Endothelial cell of umbilical vein (primary cell): ENCODE data around the gene TYK2. TPM values are rescaled to one million over a fixed set of nuclear protein-coding genes. Genes with fewer than 3 reads are reported as not detected.

Experiments
- BruUV-seq: library from RNA; stranded (reverse); fragments of 400-500 nt; replicated peaks from 2 replicates; lab custom pipeline; 2021; lab: Mats Ljungman, UMichigan
- CTCF ChIA-PET: fragments of 300-600, 350-600 bp; sonication (Branson Sonifier 250); formaldehyde crosslinking; loops from one replicate; lab custom pipeline; 2021; ENCODE audit warnings: antibody characterized with exemption, inconsistent platforms; lab: Charles Lee
- POLR2A ChIA-PET: fragments of 300-600, 350-600 bp; sonication (Branson Sonifier 250); formaldehyde crosslinking; loops from one replicate; lab custom pipeline; 2021; ENCODE audit warnings: antibody characterized with exemption, inconsistent platforms; lab: Charles Lee
- DNase-seq: peaks from one replicate; pipeline ENCODE4 v3.0.0-alpha.2; 2011; ENCODE audit warnings: low read depth, low spot score
- FAIRE-seq: peaks from 2 replicates; lab custom pipeline; 2011; peaks lifted over from hg19 to GRCh38; lab: Jason Lieb, UNC
- H2AFZ ChIP-seq: 2 replicates; pipeline ENCODE4 v1.6.0; 2012; ENCODE audit warnings: low read depth, low read length, control low read depth, inconsistent platforms
- H3K27ac ChIP-seq: 2 replicates; pipeline ENCODE4 v1.5.1; 2011; ENCODE audit warnings: low read depth, mild to moderate bottlenecking, control low read depth, low read length, moderate library complexity; ENCODE audit not compliant: insufficient read depth
- H3K27me3 ChIP-seq, 2 experiments: 2 replicates each; pipeline versions ENCODE4 v1.6.0 to v1.6.1; 2011; ENCODE audit warnings: low read length in 2 of 2, mixed read lengths in 1 of 2; ENCODE audit not compliant: control insufficient read depth in 2 of 2, insufficient read depth in 2 of 2
- H3K36me3 ChIP-seq, 2 experiments: 2 replicates in 1 of 2; 3 replicates in 1 of 2; pipeline ENCODE4 v1.5.1; 2011; ENCODE audit warnings: low read length in 2 of 2, mild to moderate bottlenecking in 1 of 2, moderate library complexity in 1 of 2; ENCODE audit not compliant: control insufficient read depth in 2 of 2, insufficient read depth in 2 of 2; ENCODE audit errors: extremely low read depth in 1 of 2
- H3K4me1 ChIP-seq: 3 replicates; pipeline ENCODE4 v1.5.1; 2011; ENCODE audit warnings: mild to moderate bottlenecking, low read length; ENCODE audit not compliant: control insufficient read depth, insufficient read depth; ENCODE audit errors: extremely low read depth
- H3K4me2 ChIP-seq: 2 replicates; pipeline ENCODE4 v1.6.1; 2011; ENCODE audit warnings: low read length, control low read depth, mixed read lengths; ENCODE audit not compliant: insufficient read depth
- H3K4me3 ChIP-seq, 3 experiments: fragments of 200-600 bp in 1 of 3; sonication (generic), shearing (Covaris generic) in 1 of 3; replicated peaks in 1 of 3; 2 replicates each; pipeline ENCODE4 v1.5.1; 2011 to 2016; ENCODE audit warnings: control low read depth in 3 of 3, low read length in 3 of 3, mild to moderate bottlenecking in 2 of 3, inconsistent platforms in 1 of 3, low read depth in 1 of 3, moderate library complexity in 1 of 3; ENCODE audit not compliant: insufficient read depth in 1 of 3
- H3K79me2 ChIP-seq: 2 replicates; pipeline ENCODE4 v1.6.0; 2012; ENCODE audit warnings: low read length, inconsistent platforms; ENCODE audit not compliant: control insufficient read depth, insufficient read depth
- H3K9ac ChIP-seq: replicated peaks from 2 replicates; pipeline ENCODE3; 2011; ENCODE audit warnings: low read length, control low read depth; ENCODE audit not compliant: insufficient read depth; ENCODE audit errors: extremely low read depth
- H3K9me1 ChIP-seq: replicated peaks from 3 replicates; pipeline ENCODE4 v1.6.0; 2011; ENCODE audit warnings: mild to moderate bottlenecking, low read length; ENCODE audit not compliant: control insufficient read depth, insufficient read depth; ENCODE audit errors: extremely low read depth
- H3K9me3 ChIP-seq: replicated peaks from 2 replicates; pipeline ENCODE4 v1.5.1; 2012; ENCODE audit warnings: low read length, inconsistent platforms; ENCODE audit not compliant: control insufficient read depth, insufficient read depth
- H4K20me1 ChIP-seq: replicated peaks from 2 replicates; pipeline ENCODE3; 2011; ENCODE audit warnings: mild to moderate bottlenecking, low read length; ENCODE audit not compliant: control insufficient read depth, insufficient read depth; ENCODE audit errors: extremely low read depth
- EZH2 ChIP-seq: IDR thresholded peaks from 2 replicates; pipeline ENCODE4 v1.6.1; 2012; ENCODE audit warnings: borderline replicate concordance, low read depth, mild to moderate bottlenecking, moderate library complexity, low read length, inconsistent platforms; ENCODE audit not compliant: severe bottlenecking
- FOS ChIP-seq: IDR thresholded peaks from 2 replicates; pipeline ENCODE4 v1.6.1; 2011; ENCODE audit warnings: mild to moderate bottlenecking, low read length, moderate library complexity, borderline replicate concordance; ENCODE audit not compliant: insufficient read depth
- GATA2 ChIP-seq: IDR thresholded peaks from 2 replicates; pipeline ENCODE4 v1.7.0; 2011; ENCODE audit warnings: low read depth, mild to moderate bottlenecking, moderate library complexity, mixed read lengths, low read length; ENCODE audit not compliant: insufficient read length, insufficient read depth
- JUN ChIP-seq: IDR thresholded peaks from 2 replicates; pipeline ENCODE4 v1.6.1; 2011; ENCODE audit warnings: borderline replicate concordance, low read depth; ENCODE audit not compliant: insufficient read length, insufficient read depth
- MAX ChIP-seq: IDR thresholded peaks from 2 replicates; pipeline ENCODE4 v1.6.1; 2011; ENCODE audit not compliant: insufficient read depth, insufficient read length
- MYC ChIP-seq: IDR thresholded peaks from one replicate; pipeline ENCODE4 v1.6.1; 2011; ENCODE audit warnings: mild to moderate bottlenecking, low read depth, low read length
- POLR2A ChIP-seq: IDR thresholded peaks from 2 replicates; pipeline ENCODE4 v1.6.1; 2012; ENCODE audit warnings: low read depth, mild to moderate bottlenecking, control low read depth, low read length
- POLR2AphosphoS5 ChIP-seq: IDR thresholded peaks from 2 replicates; pipeline ENCODE4 v1.6.1; 2012; ENCODE audit warnings: low read depth, mild to moderate bottlenecking, control low read depth, low read length, moderate library complexity; ENCODE audit not compliant: insufficient read depth
- dilution Hi-C: fragments of 300-500 bp; cut with MboI; formaldehyde crosslinking; loops from one replicate; pipeline ENCODE4 v1.15.0; 2019; ENCODE audit warnings: low sequenced_read_pairs; ENCODE audit not compliant: extremely low pct_ligation_motif_present
- intact Hi-C: fragments of 100-400 bp; cut with micrococcal nuclease; formaldehyde crosslinking; loops from one replicate; pipeline ENCODE4 v1.10.0; 2022
- polyA plus RNA-seq, 4 experiments: library from polyadenylated mRNA; depleted of rRNA in 3 of 4; stranded (reverse) in 3 of 4; unstranded in 1 of 4; fragments of >200 nt; gene quantifications; 2 replicates each; pipeline versions ENCODE4 v1.2.1 to v1.2.3, GENCODE V29; 2011 to 2012; ENCODE audit warnings: missing spikeins in 1 of 4
- total RNA-seq: library from RNA; stranded (reverse); gene quantifications from 2 replicates; pipeline ENCODE4 v1.2.3, GENCODE V29; 2021
- TF ChIP-seq, protein P1 (sequence below), 2 donors: IDR thresholded peaks; 1 replicate in 1 of 2; 2 replicates in 1 of 2; pipeline ENCODE4 v1.5.1; 2011; ENCODE audit warnings: low read length in 2 of 2, mild to moderate bottlenecking in 2 of 2, moderate library complexity in 2 of 2, control low read depth in 1 of 2, inconsistent platforms in 1 of 2, low read depth in 1 of 2; ENCODE audit not compliant: insufficient read depth in 1 of 2; ENCODE audit errors: extremely low read depth in 1 of 2

Gene TYK2
- total and polyA plus RNA-seq, 2 donors (not counting 3 experiments of a cell fraction or from before 2014, with no cell fraction given), result 92.9 to 138 TPM

GRCh38 chr19:10321874-10322835 lies 58.2 kb downstream of the TYK2 start:
- no peaks in the 10 kb centered on the region for H4K20me1 ChIP-seq
- H3K4me3 ChIP-seq, result no peak overlapping the region
- no peaks in the 10 kb centered on the region for H3K9me1 ChIP-seq
- no TSS peak for BruUV-seq
- no peaks in the 10 kb centered on the region for H3K27me3 ChIP-seq
- TF ChIP-seq POLR2AphosphoS5 (peak; percentile 6), FOS (no peak)
- H2AFZ ChIP-seq, result no peak overlapping the region
- CTCF ChIA-PET, result no interaction called here
- POLR2A ChIA-PET, result interaction anchor here (1.7 kb wide), 1 partner anchor 11 kb away, joined by 4 read pairs; the partner anchor contains the start of gene RAVER1
- peaks cover 9 to 51% of the 10 kb centered on the region in 2 experiments for H3K36me3 ChIP-seq
- intact Hi-C loops, result no loop called here
- FAIRE-seq (no peak), DNase-seq (no peak)
- H3K27ac ChIP-seq, result no peak overlapping the region
- H3K9ac ChIP-seq, result no peak overlapping the region
- dilution Hi-C loops, result no loop called here
- H3K79me2 ChIP-seq, result no peaks in the 10 kb centered on the region
- no peak overlapping the region for H3K4me2 ChIP-seq
- H3K4me1 ChIP-seq, result no peaks in the 10 kb centered on the region
- H3K9me3 ChIP-seq, result no peaks in the 10 kb centered on the region

- no TSS peak for BruUV-seq
- FAIRE-seq, result no peak
- no peaks in the 10 kb centered on the region for H3K27me3 ChIP-seq
- POLR2A ChIA-PET, result no interaction called here
- no peaks in the 10 kb centered on the region for H3K79me2 ChIP-seq
- H3K4me3 ChIP-seq, result no peak overlapping the region
- DNase-seq, result no peak
- no peak overlapping the region for H3K4me2 ChIP-seq
- H3K36me3 ChIP-seq, result peaks cover 9 to 48% of the 10 kb centered on the region in 2 experiments
- no peak overlapping the region for H3K9ac ChIP-seq
- no peaks in the 10 kb centered on the region for H3K9me3 ChIP-seq
- CTCF ChIA-PET, result interaction anchor here (1.9 kb wide), 1 partner anchor 52 kb away, joined by 5 read pairs; no protein-coding TSS in a partner anchor
- H3K27ac ChIP-seq, result no peak overlapping the region
- no peak for TF ChIP-seq MYC
- TF ChIP-seq MAX, result no peak
- no peak for TF ChIP-seq POLR2AphosphoS5
- TF ChIP-seq JUN, result no peak
- TF ChIP-seq FOS, result no peak
- TF ChIP-seq GATA2, result no peak
- no peak for TF ChIP-seq POLR2A
- TF ChIP-seq, protein P1, sequence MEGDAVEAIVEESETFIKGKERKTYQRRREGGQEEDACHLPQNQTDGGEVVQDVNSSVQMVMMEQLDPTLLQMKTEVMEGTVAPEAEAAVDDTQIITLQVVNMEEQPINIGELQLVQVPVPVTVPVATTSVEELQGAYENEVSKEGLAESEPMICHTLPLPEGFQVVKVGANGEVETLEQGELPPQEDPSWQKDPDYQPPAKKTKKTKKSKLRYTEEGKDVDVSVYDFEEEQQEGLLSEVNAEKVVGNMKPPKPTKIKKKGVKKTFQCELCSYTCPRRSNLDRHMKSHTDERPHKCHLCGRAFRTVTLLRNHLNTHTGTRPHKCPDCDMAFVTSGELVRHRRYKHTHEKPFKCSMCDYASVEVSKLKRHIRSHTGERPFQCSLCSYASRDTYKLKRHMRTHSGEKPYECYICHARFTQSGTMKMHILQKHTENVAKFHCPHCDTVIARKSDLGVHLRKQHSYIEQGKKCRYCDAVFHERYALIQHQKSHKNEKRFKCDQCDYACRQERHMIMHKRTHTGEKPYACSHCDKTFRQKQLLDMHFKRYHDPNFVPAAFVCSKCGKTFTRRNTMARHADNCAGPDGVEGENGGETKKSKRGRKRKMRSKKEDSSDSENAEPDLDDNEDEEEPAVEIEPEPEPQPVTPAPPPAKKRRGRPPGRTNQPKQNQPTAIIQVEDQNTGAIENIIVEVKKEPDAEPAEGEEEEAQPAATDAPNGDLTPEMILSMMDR (IDR thresholded peaks at IDR 0.05; ENCODE audit: extremely low read depth in 1 of 2, insufficient read depth in 1 of 2, low read depth in 1 of 2, low read length in 2 of 2), result no peak
- TF ChIP-seq EZH2, result no peak
- dilution Hi-C loops (no loop called here), intact Hi-C loops (no loop called here)
- H2AFZ ChIP-seq, result no peak overlapping the region
- H4K20me1 ChIP-seq, result no peaks in the 10 kb centered on the region
- no peaks in the 10 kb centered on the region for H3K9me1 ChIP-seq
- H3K4me1 ChIP-seq, result no peaks in the 10 kb centered on the region
Observed at GRCh38 chr19:10321417-10321797, 59.0 kb downstream of the TYK2 start.
